Measurements from ENCODE around the gene FBXL5. TPM values are rescaled to one million over a fixed set of nuclear protein-coding genes. Genes with fewer than 3 reads are reported as not detected.

The FBXL5 gene
- total RNA-seq, 1 experiment from 2014 or later = 69.6 TPM

GRCh38 chr4:15568821-15569220 is 86.3 kb downstream of the FBXL5 start:
- DNase-seq (ENCODE audit: low spot score) (no peak), ATAC-seq (no peak)
- Mint-ChIP-seq H3K4me3 (no peak overlapping the region), H3K36me3 (peaks cover 31% of the 10 kb centered on the region), H3K9me3 (no peaks in the 10 kb centered on the region), H3K4me1 (no peaks in the 10 kb centered on the region), H3K27ac (no peak overlapping the region), H3K27me3 (ENCODE audit: low read depth) (no peaks in the 10 kb centered on the region)
- POLR2A ChIA-PET = no interaction called here
- CTCF ChIA-PET = no interaction called here
- TF ChIP-seq ATF1 (CRISPR knock-in tag; IDR thresholded peaks at IDR 0.05) = no peak
- no peak for TF ChIP-seq ZNF512 (CRISPR knock-in tag; IDR thresholded peaks at IDR 0.05; ENCODE audit: borderline replicate concordance)
- no peak for TF ChIP-seq ZBTB43 (CRISPR knock-in tag; IDR thresholded peaks at IDR 0.05)
- TF ChIP-seq KAT7 (CRISPR knock-in tag; IDR thresholded peaks at IDR 0.05; ENCODE audit: borderline replicate concordance) = no peak
- TF ChIP-seq CDX4 (CRISPR knock-in tag; IDR thresholded peaks at IDR 0.05; ENCODE audit: borderline replicate concordance) = no peak
- no peak for TF ChIP-seq JAZF1 (CRISPR knock-in tag; IDR thresholded peaks at IDR 0.05)
- no peak for TF ChIP-seq RELA (CRISPR knock-in tag; IDR thresholded peaks at IDR 0.05; ENCODE audit: borderline replicate concordance)
- TF ChIP-seq ERG (CRISPR knock-in tag; IDR thresholded peaks at IDR 0.05) = no peak

- no peaks in the 10 kb centered on the region for H3K27me3 Mint-ChIP-seq (ENCODE audit: low read depth)
- H3K27ac Mint-ChIP-seq = no peak overlapping the region
- ATAC-seq (no peak), DNase-seq (ENCODE audit: low spot score) (no peak)
- TF ChIP-seq E2F1 (CRISPR knock-in tag; IDR thresholded peaks at IDR 0.05) = no peak
- no peak for TF ChIP-seq SOX15 (CRISPR knock-in tag; IDR thresholded peaks at IDR 0.05)
- no peak for TF ChIP-seq ZNF121 (CRISPR knock-in tag; IDR thresholded peaks at IDR 0.05)
- TF ChIP-seq ZNF232 (CRISPR knock-in tag; IDR thresholded peaks at IDR 0.05) = no peak
- no peak for TF ChIP-seq ZNF281 (CRISPR knock-in tag; IDR thresholded peaks at IDR 0.05)
- no peak for TF ChIP-seq HMGA2 (CRISPR knock-in tag; IDR thresholded peaks at IDR 0.05)
- TF ChIP-seq ZNF425 (CRISPR knock-in tag; conservative IDR thresholded peaks at IDR 0.05) = no peak
- TF ChIP-seq NR3C1 (CRISPR knock-in tag; conservative IDR thresholded peaks at IDR 0.05; ENCODE audit: low read depth) = no peak
- no peak for TF ChIP-seq ZNF138 (CRISPR knock-in tag; conservative IDR thresholded peaks at IDR 0.05)
- no peak for TF ChIP-seq FOXP1 (CRISPR knock-in tag; IDR thresholded peaks at IDR 0.05; ENCODE audit: borderline replicate concordance)
- no peak for TF ChIP-seq GTF2I (CRISPR knock-in tag; conservative IDR thresholded peaks at IDR 0.05)
- no peaks in the 10 kb centered on the region for H3K4me1 Mint-ChIP-seq
- peaks cover 21% of the 10 kb centered on the region for H3K36me3 Mint-ChIP-seq
- CTCF ChIA-PET = no interaction called here
- POLR2A ChIA-PET = no interaction called here
- H3K4me3 Mint-ChIP-seq = no peak overlapping the region
- no peaks in the 10 kb centered on the region for H3K9me3 Mint-ChIP-seq
Measured at GRCh38 chr4:15563871-15564270, 91.3 kb downstream of the FBXL5 start.
